Measurements from ENCODE around the gene MEAF6.

GRCh38 chr1:37464443-37464842 lies 50.1 kb downstream of the MEAF6 start:
- no peak for TF ChIP-seq CTCF (IDR thresholded peaks at IDR 0.05 in 8 of 11, conservative IDR thresholded peaks at IDR 0.05 in 3 of 11)
- no peak for TF ChIP-seq POLR2A (IDR thresholded peaks at IDR 0.05)
- no peak for TF ChIP-seq POLR2AphosphoS5 (IDR thresholded peaks at IDR 0.05)

All from spleen (tissue), 7 donors.